ENCODE data around the gene ST6GALNAC6.

DNA sequence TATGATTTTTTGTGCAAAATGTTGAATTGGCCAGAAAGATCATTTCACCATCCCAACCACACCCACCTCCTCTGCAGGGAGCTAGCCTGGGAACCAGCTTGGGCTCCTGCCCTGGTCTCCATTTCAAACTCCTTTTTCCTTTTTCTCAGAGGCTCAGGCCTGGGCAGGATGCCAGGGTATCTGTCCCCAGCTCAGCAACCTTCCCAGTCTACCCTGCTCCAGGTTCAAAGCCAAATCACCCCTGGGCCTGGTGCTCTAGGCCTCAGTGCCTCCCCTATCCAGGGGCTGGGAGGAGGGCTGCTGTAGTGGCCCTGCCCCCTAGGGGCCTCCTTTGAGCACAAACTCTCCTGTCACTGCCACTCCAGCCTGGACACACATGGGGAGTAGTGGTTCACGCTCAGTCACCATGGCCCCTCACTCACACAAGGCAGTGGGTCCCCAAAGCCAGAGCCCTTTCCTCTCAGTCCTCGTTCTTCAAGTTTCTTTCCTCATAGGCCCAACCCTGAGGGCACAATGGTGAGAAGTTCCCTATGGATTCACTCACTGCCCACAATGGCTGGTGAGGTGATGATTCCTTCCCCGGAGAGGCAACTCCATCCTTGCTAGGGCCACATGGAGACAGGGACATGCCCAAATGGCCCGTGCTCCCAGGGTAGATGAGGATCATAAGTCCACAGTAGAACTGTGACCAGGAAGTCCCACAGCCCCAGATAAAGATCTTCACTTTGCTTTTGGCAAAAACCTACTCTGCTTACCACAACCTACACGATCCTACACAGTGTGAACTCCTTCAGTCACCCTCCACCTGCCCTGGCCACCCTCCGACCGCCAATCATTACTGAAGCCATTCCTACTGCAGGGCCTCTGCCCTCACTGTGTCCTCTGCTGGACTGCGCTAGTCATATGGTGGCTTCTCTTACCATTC lies 19.0 kb upstream of the ST6GALNAC6 start:
- TF ChIP-seq FOXA1 (IDR thresholded peaks at IDR 0.05) (no peak), TAF1 (conservative IDR thresholded peaks at IDR 0.05) (no peak), GABPA (IDR thresholded peaks at IDR 0.05 in 1 of 2, conservative IDR thresholded peaks at IDR 0.05 in 1 of 2) (no peak), SP1 (IDR thresholded peaks at IDR 0.05) (no peak)
- TF ChIP-seq, protein P1, sequence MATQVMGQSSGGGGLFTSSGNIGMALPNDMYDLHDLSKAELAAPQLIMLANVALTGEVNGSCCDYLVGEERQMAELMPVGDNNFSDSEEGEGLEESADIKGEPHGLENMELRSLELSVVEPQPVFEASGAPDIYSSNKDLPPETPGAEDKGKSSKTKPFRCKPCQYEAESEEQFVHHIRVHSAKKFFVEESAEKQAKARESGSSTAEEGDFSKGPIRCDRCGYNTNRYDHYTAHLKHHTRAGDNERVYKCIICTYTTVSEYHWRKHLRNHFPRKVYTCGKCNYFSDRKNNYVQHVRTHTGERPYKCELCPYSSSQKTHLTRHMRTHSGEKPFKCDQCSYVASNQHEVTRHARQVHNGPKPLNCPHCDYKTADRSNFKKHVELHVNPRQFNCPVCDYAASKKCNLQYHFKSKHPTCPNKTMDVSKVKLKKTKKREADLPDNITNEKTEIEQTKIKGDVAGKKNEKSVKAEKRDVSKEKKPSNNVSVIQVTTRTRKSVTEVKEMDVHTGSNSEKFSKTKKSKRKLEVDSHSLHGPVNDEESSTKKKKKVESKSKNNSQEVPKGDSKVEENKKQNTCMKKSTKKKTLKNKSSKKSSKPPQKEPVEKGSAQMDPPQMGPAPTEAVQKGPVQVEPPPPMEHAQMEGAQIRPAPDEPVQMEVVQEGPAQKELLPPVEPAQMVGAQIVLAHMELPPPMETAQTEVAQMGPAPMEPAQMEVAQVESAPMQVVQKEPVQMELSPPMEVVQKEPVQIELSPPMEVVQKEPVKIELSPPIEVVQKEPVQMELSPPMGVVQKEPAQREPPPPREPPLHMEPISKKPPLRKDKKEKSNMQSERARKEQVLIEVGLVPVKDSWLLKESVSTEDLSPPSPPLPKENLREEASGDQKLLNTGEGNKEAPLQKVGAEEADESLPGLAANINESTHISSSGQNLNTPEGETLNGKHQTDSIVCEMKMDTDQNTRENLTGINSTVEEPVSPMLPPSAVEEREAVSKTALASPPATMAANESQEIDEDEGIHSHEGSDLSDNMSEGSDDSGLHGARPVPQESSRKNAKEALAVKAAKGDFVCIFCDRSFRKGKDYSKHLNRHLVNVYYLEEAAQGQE (IDR thresholded peaks at IDR 0.05): no peak
- TF ChIP-seq, protein P2, sequence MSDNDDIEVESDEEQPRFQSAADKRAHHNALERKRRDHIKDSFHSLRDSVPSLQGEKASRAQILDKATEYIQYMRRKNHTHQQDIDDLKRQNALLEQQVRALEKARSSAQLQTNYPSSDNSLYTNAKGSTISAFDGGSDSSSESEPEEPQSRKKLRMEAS (IDR thresholded peaks at IDR 0.05): no peak
- TF ChIP-seq, protein P3, sequence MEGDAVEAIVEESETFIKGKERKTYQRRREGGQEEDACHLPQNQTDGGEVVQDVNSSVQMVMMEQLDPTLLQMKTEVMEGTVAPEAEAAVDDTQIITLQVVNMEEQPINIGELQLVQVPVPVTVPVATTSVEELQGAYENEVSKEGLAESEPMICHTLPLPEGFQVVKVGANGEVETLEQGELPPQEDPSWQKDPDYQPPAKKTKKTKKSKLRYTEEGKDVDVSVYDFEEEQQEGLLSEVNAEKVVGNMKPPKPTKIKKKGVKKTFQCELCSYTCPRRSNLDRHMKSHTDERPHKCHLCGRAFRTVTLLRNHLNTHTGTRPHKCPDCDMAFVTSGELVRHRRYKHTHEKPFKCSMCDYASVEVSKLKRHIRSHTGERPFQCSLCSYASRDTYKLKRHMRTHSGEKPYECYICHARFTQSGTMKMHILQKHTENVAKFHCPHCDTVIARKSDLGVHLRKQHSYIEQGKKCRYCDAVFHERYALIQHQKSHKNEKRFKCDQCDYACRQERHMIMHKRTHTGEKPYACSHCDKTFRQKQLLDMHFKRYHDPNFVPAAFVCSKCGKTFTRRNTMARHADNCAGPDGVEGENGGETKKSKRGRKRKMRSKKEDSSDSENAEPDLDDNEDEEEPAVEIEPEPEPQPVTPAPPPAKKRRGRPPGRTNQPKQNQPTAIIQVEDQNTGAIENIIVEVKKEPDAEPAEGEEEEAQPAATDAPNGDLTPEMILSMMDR (IDR thresholded peaks at IDR 0.05; ENCODE audit: low read depth, low read length, missing input control): no peak
- TF ChIP-seq, protein P4, sequence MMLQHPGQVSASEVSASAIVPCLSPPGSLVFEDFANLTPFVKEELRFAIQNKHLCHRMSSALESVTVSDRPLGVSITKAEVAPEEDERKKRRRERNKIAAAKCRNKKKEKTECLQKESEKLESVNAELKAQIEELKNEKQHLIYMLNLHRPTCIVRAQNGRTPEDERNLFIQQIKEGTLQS (IDR thresholded peaks at IDR 0.05): no peak
- TF ChIP-seq, protein P5, sequence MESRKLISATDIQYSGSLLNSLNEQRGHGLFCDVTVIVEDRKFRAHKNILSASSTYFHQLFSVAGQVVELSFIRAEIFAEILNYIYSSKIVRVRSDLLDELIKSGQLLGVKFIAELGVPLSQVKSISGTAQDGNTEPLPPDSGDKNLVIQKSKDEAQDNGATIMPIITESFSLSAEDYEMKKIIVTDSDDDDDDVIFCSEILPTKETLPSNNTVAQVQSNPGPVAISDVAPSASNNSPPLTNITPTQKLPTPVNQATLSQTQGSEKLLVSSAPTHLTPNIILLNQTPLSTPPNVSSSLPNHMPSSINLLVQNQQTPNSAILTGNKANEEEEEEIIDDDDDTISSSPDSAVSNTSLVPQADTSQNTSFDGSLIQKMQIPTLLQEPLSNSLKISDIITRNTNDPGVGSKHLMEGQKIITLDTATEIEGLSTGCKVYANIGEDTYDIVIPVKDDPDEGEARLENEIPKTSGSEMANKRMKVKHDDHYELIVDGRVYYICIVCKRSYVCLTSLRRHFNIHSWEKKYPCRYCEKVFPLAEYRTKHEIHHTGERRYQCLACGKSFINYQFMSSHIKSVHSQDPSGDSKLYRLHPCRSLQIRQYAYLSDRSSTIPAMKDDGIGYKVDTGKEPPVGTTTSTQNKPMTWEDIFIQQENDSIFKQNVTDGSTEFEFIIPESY (IDR thresholded peaks at IDR 0.05): no peak
